ENCODE measurements around the gene RALBP1.

GRCh38 chr18:9494778-9495331, 19.5 kb downstream of the RALBP1 start:
- TF ChIP-seq CTCF (IDR thresholded peaks at IDR 0.05) (no peak), POLR2A (IDR thresholded peaks at IDR 0.05) (no peak)
